ENCODE data around the gene RPL37.
"Not testable (repeated sequence)": the region's sequence is repeated elsewhere in the genome, so short reads cannot be mapped to it uniquely, and the experiment has no call there.

RPL37 gene

GRCh38 chr5:40866844-40867243 lies 31.8 kb upstream of the RPL37 start:
- Histone ChIP-seq H3K9ac (ENCODE audit: low read length in 2 of 2) (no peak overlapping the region), H3K4me1 (ENCODE audit: control insufficient read depth, insufficient read depth, low read length) (no peaks in the 10 kb centered on the region), H3K27ac (ENCODE audit: low read length) (no peak overlapping the region), H3K27me3 (ENCODE audit: control insufficient read depth in 1 of 2, insufficient read depth in 2 of 2, low read length in 2 of 2) (no peaks in the 10 kb centered on the region), H3K36me3 (ENCODE audit: control insufficient read depth in 2 of 2, insufficient read depth in 2 of 2, low read length in 2 of 2) (no peaks in the 10 kb centered on the region), H3K9me3 (ENCODE audit: control insufficient read depth in 2 of 2, low read length in 2 of 2) (no peaks in the 10 kb centered on the region), H3K4me3 (ENCODE audit: low read length in 2 of 2) (no peak overlapping the region)

GRCh38 chr5:40865004-40865403 lies 30.0 kb upstream of the RPL37 start:
- H3K27me3 ChIP-seq (ENCODE audit: control insufficient read depth in 1 of 2, insufficient read depth in 2 of 2, low read length in 2 of 2); H3K4me1 ChIP-seq (ENCODE audit: control insufficient read depth, insufficient read depth, low read length); H3K36me3 ChIP-seq (ENCODE audit: control insufficient read depth in 2 of 2, insufficient read depth in 2 of 2, low read length in 2 of 2); H3K9me3 ChIP-seq (ENCODE audit: control insufficient read depth in 2 of 2, low read length in 2 of 2); H3K9ac ChIP-seq (ENCODE audit: low read length in 2 of 2); H3K27ac ChIP-seq (ENCODE audit: low read length); H3K4me3 ChIP-seq (ENCODE audit: low read length in 2 of 2): not testable (repeated sequence)

DNA sequence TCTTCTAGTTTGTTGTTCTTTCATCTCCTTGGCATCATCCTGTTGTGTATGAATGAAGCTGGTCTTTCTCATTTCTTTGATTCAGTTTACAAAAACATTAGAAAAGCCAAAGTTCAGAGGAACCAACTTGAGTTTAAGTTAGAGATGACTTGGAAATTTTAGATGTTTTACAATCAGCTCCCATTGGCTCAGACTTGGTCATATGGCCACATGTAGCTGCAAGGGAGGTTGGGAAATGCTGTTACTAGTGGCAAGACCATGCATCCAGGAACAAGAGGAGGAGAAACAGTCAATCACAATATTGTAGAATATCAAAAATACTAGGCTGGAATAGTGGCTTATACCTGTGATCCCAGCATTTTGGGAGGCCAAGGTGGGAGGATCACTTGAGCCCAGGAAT lies 25.7 kb upstream of the RPL37 start:
- Histone ChIP-seq H3K4me1 (ENCODE audit: control insufficient read depth, insufficient read depth, low read length) (no peaks in the 10 kb centered on the region), H3K27me3 (ENCODE audit: control insufficient read depth in 1 of 2, insufficient read depth in 2 of 2, low read length in 2 of 2) (no peaks in the 10 kb centered on the region), H3K9me3 (ENCODE audit: control insufficient read depth in 2 of 2, low read length in 2 of 2) (no peaks in the 10 kb centered on the region), H3K9ac (ENCODE audit: low read length in 2 of 2) (no peak overlapping the region), H3K4me3 (ENCODE audit: low read length in 2 of 2) (no peak overlapping the region), H3K27ac (ENCODE audit: low read length) (no peak overlapping the region), H3K36me3 (ENCODE audit: control insufficient read depth in 2 of 2, insufficient read depth in 2 of 2, low read length in 2 of 2) (no peaks in the 10 kb centered on the region)

DNA sequence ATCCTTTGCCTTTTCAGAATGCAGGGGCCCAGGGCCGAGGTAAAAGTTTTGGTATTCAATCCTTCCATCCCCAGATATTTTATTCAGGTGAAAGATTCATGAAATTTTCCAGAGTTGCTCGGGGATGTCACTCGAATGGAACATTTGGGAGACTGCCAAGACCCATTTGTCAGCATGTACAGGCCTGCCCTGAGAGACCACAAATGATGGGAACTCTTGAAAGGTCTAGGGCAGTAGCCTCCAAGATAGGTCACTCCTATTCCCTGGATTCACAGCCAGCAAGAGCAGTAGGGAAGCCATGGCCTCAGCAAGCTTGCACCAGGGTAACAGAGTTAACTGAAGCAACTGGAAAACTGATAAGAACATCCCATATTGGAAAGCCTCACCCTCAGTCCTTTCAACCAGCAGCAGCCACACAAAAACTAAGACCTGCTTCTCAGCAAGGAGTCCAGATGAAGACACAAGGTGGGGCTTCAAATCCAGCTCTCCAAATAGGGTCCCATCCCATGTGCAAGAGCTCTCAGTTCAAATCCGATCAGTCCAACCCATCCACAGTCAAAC lies 18.7 kb upstream of the RPL37 start:
- Histone ChIP-seq H3K4me1 (ENCODE audit: control insufficient read depth, insufficient read depth, low read length) (no peaks in the 10 kb centered on the region), H3K36me3 (ENCODE audit: control insufficient read depth in 2 of 2, insufficient read depth in 2 of 2, low read length in 2 of 2) (peaks cover 0 to 6% of the 10 kb centered on the region in 2 donors)

GRCh38 chr5:40847525-40847924 lies 12.5 kb upstream of the RPL37 start:
- Histone ChIP-seq H3K4me1 (ENCODE audit: control insufficient read depth, insufficient read depth, low read length) (no peaks in the 10 kb centered on the region), H3K27ac (ENCODE audit: low read length) (no peak overlapping the region), H3K9me3 (ENCODE audit: control insufficient read depth in 2 of 2, low read length in 2 of 2) (no peaks in the 10 kb centered on the region), H3K36me3 (ENCODE audit: control insufficient read depth in 2 of 2, insufficient read depth in 2 of 2, low read length in 2 of 2) (peaks cover 0 to 3% of the 10 kb centered on the region in 2 donors), H3K9ac (ENCODE audit: low read length in 2 of 2) (no peak overlapping the region), H3K27me3 (ENCODE audit: control insufficient read depth in 1 of 2, insufficient read depth in 2 of 2, low read length in 2 of 2) (no peaks in the 10 kb centered on the region), H3K4me3 (ENCODE audit: low read length in 2 of 2) (no peak overlapping the region)

More for the DNA sequence above, 18.7 kb upstream of the RPL37 start:
- H3K27ac ChIP-seq (ENCODE audit: low read length), result no peak overlapping the region
- no peak overlapping the region for H3K9ac ChIP-seq (ENCODE audit: low read length in 2 of 2)
- no peaks in the 10 kb centered on the region for H3K9me3 ChIP-seq (ENCODE audit: control insufficient read depth in 2 of 2, low read length in 2 of 2)
- no peak overlapping the region for H3K4me3 ChIP-seq (ENCODE audit: low read length in 2 of 2)
- H3K27me3 ChIP-seq (ENCODE audit: control insufficient read depth in 1 of 2, insufficient read depth in 2 of 2, low read length in 2 of 2), result no peaks in the 10 kb centered on the region

- no peak overlapping the region for H3K9ac ChIP-seq (ENCODE audit: low read length in 2 of 2)
- no peaks in the 10 kb centered on the region for H3K9me3 ChIP-seq (ENCODE audit: control insufficient read depth in 2 of 2, low read length in 2 of 2)
- no peaks in the 10 kb centered on the region for H3K27me3 ChIP-seq (ENCODE audit: control insufficient read depth in 1 of 2, insufficient read depth in 2 of 2, low read length in 2 of 2)
- H3K27ac ChIP-seq (ENCODE audit: low read length), result no peak overlapping the region
- H3K4me3 ChIP-seq (ENCODE audit: low read length in 2 of 2), result no peak overlapping the region
- no peaks in the 10 kb centered on the region for H3K36me3 ChIP-seq (ENCODE audit: control insufficient read depth in 2 of 2, insufficient read depth in 2 of 2, low read length in 2 of 2)
- H3K4me1 ChIP-seq (ENCODE audit: control insufficient read depth, insufficient read depth, low read length), result no peaks in the 10 kb centered on the region
These were observed 11.3 kb upstream of the RPL37 start for GRCh38 chr5:40846371-40846770.

DNA sequence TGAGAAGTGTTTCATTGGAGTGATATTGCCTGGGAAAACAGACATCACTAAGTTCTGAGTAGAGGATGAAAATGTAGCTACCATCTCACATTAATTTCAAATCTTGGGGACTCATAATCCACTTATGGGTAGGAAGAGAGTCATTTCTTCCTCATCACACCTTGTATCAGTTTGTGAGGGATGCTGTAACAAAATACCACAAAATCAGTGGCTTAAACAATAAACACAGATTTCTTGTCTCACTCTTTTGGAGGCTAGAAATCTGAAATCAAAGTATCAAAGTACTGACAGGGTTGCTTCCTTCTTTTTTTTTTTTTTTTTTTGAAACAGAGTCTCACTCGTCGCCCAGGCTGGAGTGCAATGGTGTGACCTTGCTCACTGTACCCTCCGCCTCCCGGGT lies 9.5 kb upstream of the RPL37 start:
- H3K9me3 ChIP-seq (ENCODE audit: control insufficient read depth in 2 of 2, low read length in 2 of 2), result no peaks in the 10 kb centered on the region
- H3K4me3 ChIP-seq (ENCODE audit: low read length in 2 of 2), result no peak overlapping the region
- no peak overlapping the region for H3K27ac ChIP-seq (ENCODE audit: low read length)
- no peaks in the 10 kb centered on the region for H3K36me3 ChIP-seq (ENCODE audit: control insufficient read depth in 2 of 2, insufficient read depth in 2 of 2, low read length in 2 of 2)
- H3K9ac ChIP-seq (ENCODE audit: low read length in 2 of 2), result no peak overlapping the region
- no peaks in the 10 kb centered on the region for H3K4me1 ChIP-seq (ENCODE audit: control insufficient read depth, insufficient read depth, low read length)
- H3K27me3 ChIP-seq (ENCODE audit: control insufficient read depth in 1 of 2, insufficient read depth in 2 of 2, low read length in 2 of 2), result no peaks in the 10 kb centered on the region

DNA sequence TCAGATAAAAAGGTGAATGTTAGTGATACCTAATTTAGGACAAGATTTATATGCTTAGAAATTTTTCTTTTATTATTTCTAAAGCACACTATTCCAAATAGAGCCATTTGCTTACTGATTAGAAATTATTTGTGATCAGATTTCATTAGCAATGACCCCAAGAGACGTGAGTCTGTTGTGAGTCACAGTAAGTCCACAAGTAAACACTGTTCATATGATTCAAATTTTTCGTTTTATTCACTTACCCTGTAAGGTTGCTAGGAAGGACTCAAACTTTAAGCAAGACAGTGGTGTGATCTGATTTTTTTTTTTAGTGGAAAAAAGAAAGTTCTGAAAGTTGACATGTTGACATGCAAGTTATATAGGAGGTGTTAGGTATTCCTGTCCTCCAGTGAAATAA lies 7.3 kb upstream of the RPL37 start:
- H3K9me3 ChIP-seq (ENCODE audit: control insufficient read depth in 2 of 2, low read length in 2 of 2), result no peaks in the 10 kb centered on the region
- no peaks in the 10 kb centered on the region for H3K36me3 ChIP-seq (ENCODE audit: control insufficient read depth in 2 of 2, insufficient read depth in 2 of 2, low read length in 2 of 2)
- H3K27me3 ChIP-seq (ENCODE audit: control insufficient read depth in 1 of 2, insufficient read depth in 2 of 2, low read length in 2 of 2), result no peaks in the 10 kb centered on the region
- peak overlapping the region in 1 of 2 donors; percentile 59 for H3K4me3 ChIP-seq (ENCODE audit: low read length in 2 of 2)
- no peak overlapping the region for H3K27ac ChIP-seq (ENCODE audit: low read length)
- H3K9ac ChIP-seq (ENCODE audit: low read length in 2 of 2), result no peak overlapping the region
- no peaks in the 10 kb centered on the region for H3K4me1 ChIP-seq (ENCODE audit: control insufficient read depth, insufficient read depth, low read length)

DNA sequence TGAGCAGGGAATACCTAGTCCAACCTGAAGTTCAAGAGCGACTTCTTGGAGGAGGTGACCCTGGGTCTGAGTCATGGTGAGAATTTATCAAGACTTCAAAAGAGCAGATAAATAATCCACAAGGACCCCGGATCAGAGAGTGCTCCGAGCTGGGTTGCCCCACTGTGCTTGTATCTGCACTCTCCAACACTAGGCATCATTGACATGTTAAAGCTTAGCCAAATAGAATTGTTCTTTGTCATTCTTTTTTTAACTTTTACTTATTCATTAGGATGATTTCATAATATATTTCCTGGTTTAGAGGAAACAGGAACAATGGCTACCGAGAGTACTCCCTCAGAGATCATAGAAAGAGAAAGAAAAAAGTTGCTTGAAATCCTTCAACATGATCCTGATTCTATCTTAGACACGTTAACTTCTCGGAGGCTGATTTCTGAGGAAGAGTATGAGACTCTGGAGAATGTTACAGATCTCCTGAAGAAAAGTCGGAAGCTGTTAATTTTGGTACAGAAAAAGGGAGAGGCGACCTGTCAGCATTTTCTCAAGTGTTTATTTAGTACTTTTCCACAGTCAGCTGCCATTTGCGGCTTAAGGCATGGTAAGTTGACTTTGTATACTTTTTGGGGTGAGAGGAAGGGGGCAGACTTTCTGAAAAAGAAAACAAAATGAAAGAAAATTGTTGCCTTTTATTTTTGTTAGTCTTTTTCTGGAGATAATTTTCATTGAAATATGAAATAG lies 6.2 kb upstream of the RPL37 start, which contains the start of gene CARD6:
CARD6 (plus strand) TSS at position 300 of the 738 bp plus-strand sequence; CDS start at position 316, 16 bp downstream.
- Histone ChIP-seq H3K36me3 (ENCODE audit: control insufficient read depth in 2 of 2, insufficient read depth in 2 of 2, low read length in 2 of 2) (no peaks in the 10 kb centered on the region), H3K9me3 (ENCODE audit: control insufficient read depth in 2 of 2, low read length in 2 of 2) (no peaks in the 10 kb centered on the region), H3K4me1 (ENCODE audit: control insufficient read depth, insufficient read depth, low read length) (peaks cover 2% of the 10 kb centered on the region), H3K27me3 (ENCODE audit: control insufficient read depth in 1 of 2, insufficient read depth in 2 of 2, low read length in 2 of 2) (no peaks in the 10 kb centered on the region), H3K27ac (ENCODE audit: low read length) (peak within 1 kb of the TSS; percentile 46), H3K4me3 (ENCODE audit: low read length in 2 of 2) (peak within 1 kb of the TSS; percentile 27 to 59), H3K9ac (ENCODE audit: low read length in 2 of 2) (peak within 1 kb of the TSS; percentile 59 to 62)

GRCh38 chr5:40838086-40838485 lies 3.1 kb upstream of the RPL37 start:
- Histone ChIP-seq H3K27me3 (ENCODE audit: control insufficient read depth in 1 of 2, insufficient read depth in 2 of 2, low read length in 2 of 2) (no peaks in the 10 kb centered on the region), H3K27ac (ENCODE audit: low read length) (no peak overlapping the region), H3K4me1 (ENCODE audit: control insufficient read depth, insufficient read depth, low read length) (peaks cover 21% of the 10 kb centered on the region), H3K9me3 (ENCODE audit: control insufficient read depth in 2 of 2, low read length in 2 of 2) (no peaks in the 10 kb centered on the region), H3K4me3 (ENCODE audit: low read length in 2 of 2) (no peak overlapping the region), H3K36me3 (ENCODE audit: control insufficient read depth in 2 of 2, insufficient read depth in 2 of 2, low read length in 2 of 2) (peaks cover 6 to 10% of the 10 kb centered on the region in 2 donors), H3K9ac (ENCODE audit: low read length in 2 of 2) (no peak overlapping the region)

DNA sequence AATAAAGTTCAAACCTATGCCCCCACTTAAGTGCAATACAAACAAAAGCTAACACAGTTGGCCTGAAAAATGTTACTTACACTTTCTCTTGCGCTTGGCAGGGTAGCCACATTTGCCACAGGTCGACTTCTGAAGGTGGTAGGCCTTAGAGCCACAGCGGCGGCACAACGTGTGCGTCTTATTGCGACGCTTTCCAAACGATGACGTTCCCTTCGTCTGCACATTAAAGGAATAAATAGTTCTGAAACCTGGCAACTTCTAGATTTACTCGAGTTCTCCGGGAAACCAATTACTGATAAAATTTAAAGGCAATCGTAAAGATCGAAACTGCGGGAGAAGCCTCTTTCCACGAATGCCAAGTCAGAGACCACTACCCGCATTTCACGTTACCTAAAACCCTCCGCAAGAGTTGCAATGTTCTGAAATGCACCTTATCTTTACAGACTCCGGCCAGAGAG lies 602 bp downstream of the RPL37 start:
- Histone ChIP-seq H3K36me3 (ENCODE audit: control insufficient read depth in 2 of 2, insufficient read depth in 2 of 2, low read length in 2 of 2) (peaks cover 29 to 31% of the 10 kb centered on the region in 2 donors), H3K4me1 (ENCODE audit: control insufficient read depth, insufficient read depth, low read length) (peaks cover 22% of the 10 kb centered on the region), H3K27me3 (ENCODE audit: control insufficient read depth in 1 of 2, insufficient read depth in 2 of 2, low read length in 2 of 2) (no peaks in the 10 kb centered on the region), H3K4me3 (ENCODE audit: low read length in 2 of 2) (peak overlapping the region; percentile 95 to 99), H3K27ac (ENCODE audit: low read length) (peak overlapping the region; percentile 99), H3K9ac (ENCODE audit: low read length in 2 of 2) (peak overlapping the region; percentile 98 to 99), H3K9me3 (ENCODE audit: control insufficient read depth in 2 of 2, low read length in 2 of 2) (no peaks in the 10 kb centered on the region)

Measured in stomach smooth muscle (tissue), 2 donors.